OCI-LY3 (cell line): ENCODE measurements around the gene GAB2.

Experiments used
- H2AFZ ChIP-seq: fragments of 200-600, 300-600 bp; shearing (Covaris generic); 2 replicates; pipeline ENCODE4 v1.6.0; 2014; ENCODE audit warnings: antibody characterized with exemption, low read depth, low read length
- H3K27ac ChIP-seq: fragments of 200-600, 300-600 bp; sonication (generic); 2 replicates; pipeline ENCODE4 v1.5.1; 2014; ENCODE audit warnings: mild to moderate bottlenecking, low read length, moderate library complexity, mixed read lengths
- H3K27me3 ChIP-seq: fragments of 200-600, 300-600 bp; sonication (generic); 2 replicates; pipeline ENCODE4 v1.6.1; 2014; ENCODE audit warnings: low read depth, low read length, mixed read lengths
- H3K36me3 ChIP-seq: fragments of 200-600, 300-600 bp; sonication (generic); replicated peaks from 2 replicates; pipeline ENCODE3; 2014; ENCODE audit warnings: low read depth, low read length, mixed read lengths
- H3K4me1 ChIP-seq: fragments of 300-600, 200-600 bp; sonication (generic); 2 replicates; pipeline ENCODE4 v1.6.1; 2014; ENCODE audit warnings: low read length, mixed read lengths
- H3K4me2 ChIP-seq: fragments of 200-600, 300-600 bp; sonication (generic); 2 replicates; pipeline ENCODE4 v1.6.1; 2014; ENCODE audit warnings: low read length, mixed read lengths
- H3K4me3 ChIP-seq: fragments of 300-600, 200-600 bp; sonication (generic); 2 replicates; pipeline ENCODE4 v1.5.1; 2014; ENCODE audit warnings: antibody characterized with exemption, mild to moderate bottlenecking, low read length, moderate library complexity
- H3K79me2 ChIP-seq: fragments of 300-600, 200-600 bp; shearing (Covaris generic); 2 replicates; pipeline ENCODE4 v1.6.1; 2014; ENCODE audit warnings: mild to moderate bottlenecking, low read length, mixed read lengths
- H3K9ac ChIP-seq: fragments of 300-600, 200-600 bp; shearing (Covaris generic); 2 replicates; pipeline ENCODE4 v1.6.0; 2014; ENCODE audit warnings: mild to moderate bottlenecking, low read length, moderate library complexity
- H3K9me3 ChIP-seq: fragments of 200-600, 300-600 bp; shearing (Covaris generic); 2 replicates; pipeline ENCODE4 v1.6.1; 2014; ENCODE audit warnings: low read length, mixed read lengths; ENCODE audit not compliant: insufficient read depth
- H4K20me1 ChIP-seq: fragments of 200-600, 300-600 bp; sonication (generic); 2 replicates; pipeline ENCODE4 v1.6.1; 2016; ENCODE audit warnings: low read length, mixed read lengths; ENCODE audit not compliant: insufficient read depth
- EZH2phosphoT487 ChIP-seq: fragments of 200-600 bp; shearing (Covaris generic); IDR thresholded peaks from 2 replicates; pipeline ENCODE4 v1.6.1; 2018; ENCODE audit warnings: antibody characterized with exemption, mixed run types, low read depth
- TF ChIP-seq, protein P1 (sequence below): fragments of 200-600, 300-600 bp; sonication (generic); IDR thresholded peaks from 2 replicates; pipeline ENCODE4 v1.5.1; 2014; ENCODE audit warnings: antibody characterized with exemption, low read length, low read depth

The GAB2 gene

DNA sequence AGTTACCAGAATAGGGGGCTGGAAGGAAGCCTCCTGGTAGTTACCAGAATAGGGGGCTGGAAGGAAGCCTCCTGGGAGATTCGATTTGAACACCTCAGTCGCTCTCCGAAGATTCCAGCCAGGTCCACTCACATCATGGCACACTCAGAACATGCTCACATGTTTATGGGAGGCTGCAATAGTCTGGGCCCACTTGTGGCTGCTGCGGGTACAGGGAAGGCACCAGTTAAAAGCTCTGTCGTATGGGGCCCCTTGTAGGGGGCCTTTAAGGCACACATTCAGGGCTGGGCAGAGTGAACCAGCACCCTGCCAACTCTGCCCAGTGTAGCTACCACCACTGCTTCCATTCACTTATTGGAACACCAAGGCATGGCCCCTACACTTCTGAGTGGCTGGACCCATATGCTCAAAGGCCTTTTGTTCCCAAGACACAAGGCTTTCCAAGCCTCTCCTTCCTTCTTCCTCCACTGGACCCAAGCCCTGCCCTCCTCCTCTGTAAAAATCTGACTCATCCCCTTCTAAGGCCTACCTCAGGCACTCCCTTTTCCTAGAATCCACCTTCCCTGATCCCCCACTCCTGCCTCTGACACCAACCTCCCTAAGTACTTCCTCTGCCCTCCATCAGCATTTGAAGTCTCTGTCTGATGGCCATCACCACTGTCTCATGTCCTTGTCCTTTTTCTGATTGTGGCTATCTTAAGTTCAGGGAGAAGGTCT is 200.9 kb downstream of the GAB2 start:
- no peaks in the 10 kb centered on the region for H3K27me3 ChIP-seq
- no peak overlapping the region for H3K27ac ChIP-seq
- H3K36me3 ChIP-seq, result peaks cover 4% of the 10 kb centered on the region
- no peaks in the 10 kb centered on the region for H3K79me2 ChIP-seq
- no peak for TF ChIP-seq EZH2phosphoT487
- TF ChIP-seq, protein P1, sequence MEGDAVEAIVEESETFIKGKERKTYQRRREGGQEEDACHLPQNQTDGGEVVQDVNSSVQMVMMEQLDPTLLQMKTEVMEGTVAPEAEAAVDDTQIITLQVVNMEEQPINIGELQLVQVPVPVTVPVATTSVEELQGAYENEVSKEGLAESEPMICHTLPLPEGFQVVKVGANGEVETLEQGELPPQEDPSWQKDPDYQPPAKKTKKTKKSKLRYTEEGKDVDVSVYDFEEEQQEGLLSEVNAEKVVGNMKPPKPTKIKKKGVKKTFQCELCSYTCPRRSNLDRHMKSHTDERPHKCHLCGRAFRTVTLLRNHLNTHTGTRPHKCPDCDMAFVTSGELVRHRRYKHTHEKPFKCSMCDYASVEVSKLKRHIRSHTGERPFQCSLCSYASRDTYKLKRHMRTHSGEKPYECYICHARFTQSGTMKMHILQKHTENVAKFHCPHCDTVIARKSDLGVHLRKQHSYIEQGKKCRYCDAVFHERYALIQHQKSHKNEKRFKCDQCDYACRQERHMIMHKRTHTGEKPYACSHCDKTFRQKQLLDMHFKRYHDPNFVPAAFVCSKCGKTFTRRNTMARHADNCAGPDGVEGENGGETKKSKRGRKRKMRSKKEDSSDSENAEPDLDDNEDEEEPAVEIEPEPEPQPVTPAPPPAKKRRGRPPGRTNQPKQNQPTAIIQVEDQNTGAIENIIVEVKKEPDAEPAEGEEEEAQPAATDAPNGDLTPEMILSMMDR, result no peak
- H3K4me1 ChIP-seq, result no peaks in the 10 kb centered on the region
- H2AFZ ChIP-seq, result no peak overlapping the region
- no peak overlapping the region for H3K9ac ChIP-seq
- no peaks in the 10 kb centered on the region for H4K20me1 ChIP-seq
- no peaks in the 10 kb centered on the region for H3K9me3 ChIP-seq
- no peak overlapping the region for H3K4me2 ChIP-seq
- no peak overlapping the region for H3K4me3 ChIP-seq

DNA sequence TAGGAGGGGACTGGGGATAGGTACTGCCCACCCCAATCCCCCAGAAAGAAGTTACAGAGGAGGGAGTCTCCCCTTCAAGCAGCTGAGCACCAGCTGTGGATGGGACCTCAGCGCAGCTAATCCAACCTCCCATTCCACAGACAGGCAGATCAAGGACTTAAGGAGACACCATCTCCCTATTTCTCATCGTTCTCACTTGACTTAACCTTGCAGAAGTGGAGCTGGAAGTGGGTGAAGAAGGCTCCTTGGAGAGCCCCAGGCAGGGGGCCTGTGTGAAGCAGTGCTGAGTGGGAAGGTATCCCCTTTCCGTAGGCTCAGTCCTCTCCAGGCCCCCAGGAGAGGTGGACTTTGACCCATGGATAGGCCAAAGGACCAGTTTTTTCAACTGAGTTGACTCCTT is 201.6 kb downstream of the GAB2 start:
- TF ChIP-seq EZH2phosphoT487, result no peak
- TF ChIP-seq, protein P1, result no peak
- H3K36me3 ChIP-seq, result peaks cover 4% of the 10 kb centered on the region
- H2AFZ ChIP-seq, result no peak overlapping the region
- no peaks in the 10 kb centered on the region for H3K27me3 ChIP-seq
- H3K27ac ChIP-seq, result no peak overlapping the region
- no peaks in the 10 kb centered on the region for H3K79me2 ChIP-seq
- H3K9me3 ChIP-seq, result no peaks in the 10 kb centered on the region
- H3K4me3 ChIP-seq, result no peak overlapping the region
- no peaks in the 10 kb centered on the region for H4K20me1 ChIP-seq
- no peak overlapping the region for H3K9ac ChIP-seq
- H3K4me2 ChIP-seq, result no peak overlapping the region
- H3K4me1 ChIP-seq, result no peaks in the 10 kb centered on the region

DNA sequence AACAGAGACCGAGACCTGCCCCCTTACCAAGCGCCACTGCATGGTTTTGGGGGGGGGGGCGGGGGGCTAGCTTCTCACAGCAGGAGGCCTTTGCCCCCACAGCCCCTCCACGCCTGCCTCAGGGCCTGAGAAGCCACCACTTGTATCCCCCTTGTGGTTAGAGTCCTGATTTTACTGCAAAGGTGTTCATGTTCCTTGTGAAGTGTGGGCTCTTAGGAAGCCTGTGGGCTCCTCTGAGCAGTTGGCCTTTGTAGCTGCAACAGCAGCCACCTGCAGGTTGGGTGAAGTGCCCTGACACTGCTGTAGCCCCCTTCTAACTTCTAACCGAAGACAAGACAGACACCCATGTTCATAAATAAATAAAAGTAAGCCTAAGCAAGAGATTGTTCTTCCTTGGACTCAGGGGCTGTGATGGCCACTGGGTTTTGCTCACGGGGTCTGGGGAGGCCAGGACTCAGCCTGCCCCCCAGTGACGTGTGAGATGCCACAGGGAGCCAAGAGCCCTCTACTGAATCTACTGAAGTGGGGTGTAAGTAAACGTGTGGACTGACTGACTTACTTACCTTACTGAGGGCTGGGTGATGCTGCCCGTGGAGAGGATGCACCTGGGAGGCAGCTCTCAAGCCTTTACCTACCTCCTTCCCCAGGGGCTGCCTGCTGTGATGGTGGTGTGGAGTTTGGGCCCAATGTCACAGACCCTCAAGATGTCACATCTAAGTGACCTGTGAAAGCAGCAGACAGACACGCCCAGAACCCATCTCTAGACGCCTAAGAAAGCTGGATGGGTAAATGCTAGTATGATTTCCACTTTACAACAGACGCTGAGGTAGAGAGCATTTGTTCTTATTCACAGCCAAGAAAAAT is 203.1 kb downstream of the GAB2 start:
- Histone ChIP-seq H3K9me3 (no peaks in the 10 kb centered on the region), H3K4me3 (no peak overlapping the region), H3K4me1 (no peaks in the 10 kb centered on the region), H2AFZ (no peak overlapping the region), H3K27me3 (no peaks in the 10 kb centered on the region), H3K36me3 (peaks cover under 1% of the 10 kb centered on the region), H3K4me2 (no peak overlapping the region), H3K79me2 (no peaks in the 10 kb centered on the region), H3K27ac (no peak overlapping the region), H4K20me1 (no peaks in the 10 kb centered on the region), H3K9ac (no peak overlapping the region)
- no peak for TF ChIP-seq EZH2phosphoT487
- TF ChIP-seq, protein P1, result no peak

DNA sequence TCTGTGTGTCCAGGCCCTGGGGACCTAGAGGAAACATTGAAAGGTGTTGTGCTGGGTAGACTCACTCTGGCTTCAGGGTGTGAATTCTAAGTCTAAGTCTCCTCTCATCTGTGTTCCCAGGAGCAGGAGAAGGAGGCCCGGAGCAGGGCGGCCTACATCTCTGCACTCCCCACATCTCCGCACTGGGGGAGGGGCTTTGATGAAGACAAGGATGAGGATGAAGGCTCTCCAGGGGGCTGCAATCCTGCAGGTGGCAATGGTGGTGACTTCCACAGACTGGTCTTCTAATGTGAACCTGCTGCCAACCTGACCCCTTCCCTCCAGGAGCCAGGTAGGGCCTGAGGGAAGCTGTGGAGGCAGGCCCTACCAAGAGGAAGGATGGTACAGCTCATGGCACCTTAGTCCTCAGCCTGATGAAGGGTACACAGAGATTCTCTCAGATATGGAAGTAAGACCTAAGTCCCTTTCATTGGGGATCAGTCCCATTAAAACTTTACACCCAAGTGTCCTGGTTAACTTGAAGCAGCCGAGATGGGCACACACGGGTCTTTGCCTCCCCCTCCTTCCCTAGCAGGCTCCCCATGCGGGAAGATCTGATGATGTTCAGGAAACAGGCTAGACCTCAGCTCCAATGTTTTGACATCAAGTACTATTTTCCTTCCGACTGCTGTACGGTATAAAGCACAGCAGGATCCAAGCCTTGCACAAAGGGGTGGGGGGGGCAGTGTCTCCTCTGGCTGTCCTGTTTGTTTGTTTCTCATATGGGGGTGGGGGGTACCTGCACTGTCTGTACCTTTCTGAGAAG is 203.9 kb downstream of the GAB2 start:
- Histone ChIP-seq H3K36me3 (no peaks in the 10 kb centered on the region), H2AFZ (no peak overlapping the region), H3K4me3 (no peak overlapping the region), H3K9ac (no peak overlapping the region), H3K9me3 (no peaks in the 10 kb centered on the region), H3K4me2 (no peak overlapping the region), H3K4me1 (no peaks in the 10 kb centered on the region), H4K20me1 (no peaks in the 10 kb centered on the region), H3K27ac (no peak overlapping the region), H3K79me2 (no peaks in the 10 kb centered on the region), H3K27me3 (no peaks in the 10 kb centered on the region)
- TF ChIP-seq, protein P1, result no peak
- TF ChIP-seq EZH2phosphoT487, result no peak
